GM12865 (cell line): ENCODE measurements around the gene HERC2.

Experiments
- DNase-seq: peaks from one replicate; pipeline ENCODE4 v3.0.0; 2010; ENCODE audit warnings: low read depth
- H3K4me3 ChIP-seq: 2 replicates; pipeline ENCODE4 v1.5.1; 2011; ENCODE audit warnings: mild to moderate bottlenecking, low read depth, low read length, control low read depth
- TF ChIP-seq, protein P1 (sequence below): IDR thresholded peaks from 2 replicates; pipeline ENCODE4 v1.5.1; 2011; ENCODE audit warnings: low read length, control low read depth, low read depth, inconsistent platforms; ENCODE audit not compliant: insufficient read depth; ENCODE audit errors: missing control alignments

The HERC2 gene

DNA sequence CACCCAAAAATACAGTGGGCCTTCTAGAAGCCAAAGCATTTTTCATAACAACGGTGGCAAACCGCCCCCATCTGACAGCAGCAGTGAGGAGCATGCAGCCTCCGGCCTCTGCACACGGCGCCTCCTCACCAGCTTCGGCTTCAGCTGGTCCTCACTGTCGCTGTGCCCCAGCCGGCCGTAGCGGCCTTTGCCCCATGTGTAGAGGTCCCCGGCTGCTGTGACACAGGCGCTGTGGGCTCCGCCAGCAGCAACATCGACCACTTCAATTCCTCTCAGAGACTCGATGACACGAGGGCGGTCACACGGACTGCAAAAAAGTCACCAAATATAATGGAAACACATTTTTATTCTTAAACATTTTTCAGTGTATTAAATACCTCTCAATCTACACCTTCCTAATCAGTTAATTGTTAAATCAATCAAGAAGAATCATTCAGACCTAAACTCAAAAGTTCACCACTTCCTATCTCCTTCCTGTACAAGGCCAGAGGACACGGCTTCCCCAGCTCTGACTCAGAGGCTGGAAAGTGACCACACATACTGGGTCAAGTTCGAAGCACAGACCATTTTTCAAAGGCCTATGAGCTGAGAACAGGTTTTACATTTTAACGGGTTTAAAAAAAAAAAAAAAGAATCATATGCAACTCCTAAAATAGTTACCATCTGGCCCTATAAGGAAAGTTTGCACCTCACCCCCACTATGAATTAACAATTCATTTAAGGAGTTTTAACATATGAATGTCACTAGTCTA is 189.3 kb downstream of the HERC2 start:
- TF ChIP-seq, protein P1, sequence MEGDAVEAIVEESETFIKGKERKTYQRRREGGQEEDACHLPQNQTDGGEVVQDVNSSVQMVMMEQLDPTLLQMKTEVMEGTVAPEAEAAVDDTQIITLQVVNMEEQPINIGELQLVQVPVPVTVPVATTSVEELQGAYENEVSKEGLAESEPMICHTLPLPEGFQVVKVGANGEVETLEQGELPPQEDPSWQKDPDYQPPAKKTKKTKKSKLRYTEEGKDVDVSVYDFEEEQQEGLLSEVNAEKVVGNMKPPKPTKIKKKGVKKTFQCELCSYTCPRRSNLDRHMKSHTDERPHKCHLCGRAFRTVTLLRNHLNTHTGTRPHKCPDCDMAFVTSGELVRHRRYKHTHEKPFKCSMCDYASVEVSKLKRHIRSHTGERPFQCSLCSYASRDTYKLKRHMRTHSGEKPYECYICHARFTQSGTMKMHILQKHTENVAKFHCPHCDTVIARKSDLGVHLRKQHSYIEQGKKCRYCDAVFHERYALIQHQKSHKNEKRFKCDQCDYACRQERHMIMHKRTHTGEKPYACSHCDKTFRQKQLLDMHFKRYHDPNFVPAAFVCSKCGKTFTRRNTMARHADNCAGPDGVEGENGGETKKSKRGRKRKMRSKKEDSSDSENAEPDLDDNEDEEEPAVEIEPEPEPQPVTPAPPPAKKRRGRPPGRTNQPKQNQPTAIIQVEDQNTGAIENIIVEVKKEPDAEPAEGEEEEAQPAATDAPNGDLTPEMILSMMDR, result no peak
- DNase-seq, result no peak
- no peak overlapping the region for H3K4me3 ChIP-seq

DNA sequence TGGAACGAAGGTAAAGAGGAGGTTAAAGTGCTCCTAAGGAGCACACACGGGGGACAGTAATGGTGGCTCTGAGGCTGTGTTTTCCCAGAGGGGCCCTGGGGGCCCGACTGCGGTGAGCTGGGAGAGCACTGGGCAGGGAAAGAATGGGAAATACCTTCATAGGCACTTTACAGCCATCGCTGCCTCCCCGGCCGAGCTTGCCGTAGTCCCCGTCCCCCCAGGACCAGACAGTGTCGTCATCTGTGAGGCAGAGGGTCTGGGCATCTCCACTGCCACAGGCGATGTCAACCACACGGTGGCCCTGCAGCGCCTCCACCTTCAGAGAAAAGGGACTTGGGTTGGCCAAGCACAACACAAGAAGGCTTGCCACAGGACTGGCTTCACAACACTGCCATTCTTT is 190.0 kb downstream of the HERC2 start:
- no peak overlapping the region for H3K4me3 ChIP-seq
- TF ChIP-seq, protein P1, result no peak
- no peak for DNase-seq

DNA sequence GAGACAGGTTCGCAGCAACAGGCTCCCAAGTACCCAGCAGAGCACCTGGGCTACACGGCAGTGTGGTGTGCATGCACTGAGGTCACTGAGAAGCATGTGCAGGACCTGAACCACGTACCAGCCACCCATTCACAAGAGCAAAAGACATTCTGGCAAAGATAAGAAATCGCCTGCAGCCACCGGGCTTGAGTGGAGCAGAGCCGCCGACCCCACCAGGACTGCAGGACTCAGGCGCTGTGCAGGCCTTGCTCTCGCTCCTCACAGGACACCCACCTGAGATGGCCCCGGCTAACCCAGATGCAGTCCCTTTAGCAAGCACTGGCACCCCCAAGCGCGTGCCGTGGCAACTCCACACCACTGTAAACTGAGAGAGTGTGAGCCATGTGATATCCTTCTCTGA is 190.6 kb downstream of the HERC2 start:
- no peak overlapping the region for H3K4me3 ChIP-seq
- no peak for DNase-seq
- TF ChIP-seq, protein P1, result no peak

- TF ChIP-seq, protein P1, result no peak
Observed at GRCh38 chr15:28130651-28131050, 191.3 kb downstream of the HERC2 start.

GRCh38 chr15:28129231-28129848 is 192.6 kb downstream of the HERC2 start:
- DNase-seq, result no peak
- no peak overlapping the region for H3K4me3 ChIP-seq
- TF ChIP-seq, protein P1, result no peak

More at GRCh38 chr15:28130651-28131050, 191.3 kb downstream of the HERC2 start:
- no peak overlapping the region for H3K4me3 ChIP-seq
- no peak for DNase-seq

- no peak overlapping the region for H3K4me3 ChIP-seq
- DNase-seq, result no peak
- TF ChIP-seq, protein P1, result no peak
Observed at GRCh38 chr15:28128031-28128430, 193.9 kb downstream of the HERC2 start.
